A549 (cell line): Measurements from ENCODE around the gene CD163. TPM values are rescaled to one million over a fixed set of nuclear protein-coding genes. Genes with fewer than 3 reads are reported as not detected.

ENCODE experiments used
- ATAC-seq, 2 experiments: fragments of 200-7000 bp in 1 of 2; fragments of >200 bp in 1 of 2; cut with Nextera tagmentation in 1 of 2; cut with Tn5 transposase in 1 of 2; 3 replicates each; pipeline versions ENCODE4 v1.8.0 to v1.9.1; 2018 to 2020; ENCODE audit warnings: mild to moderate bottlenecking in 1 of 2, moderate library complexity in 1 of 2
- CTCF ChIA-PET: fragments of 300-600 bp; sonication (Branson Sonifier 250); formaldehyde crosslinking; extraction: SDS; loops from one replicate; lab custom pipeline; 2021; ENCODE audit warnings: antibody characterized with exemption, inconsistent platforms; lab: Yijun Ruan, JAX
- POLR2A ChIA-PET: fragments of 350-600 bp; formaldehyde crosslinking; extraction: SDS; loops from one replicate; lab custom pipeline; 2021; ENCODE audit warnings: antibody characterized with exemption, inconsistent platforms; lab: Yijun Ruan, JAX
- DNase-seq, 2 experiments: peaks; one replicate each; pipeline versions ENCODE4 v3.0.0 to v3.0.0-alpha.2; 2011 to 2016; ENCODE audit warnings: low read depth in 1 of 2, low spot score in 1 of 2
- FAIRE-seq: peaks from 2 replicates; lab custom pipeline; 2011; peaks lifted over from hg19 to GRCh38; lab: Jason Lieb, UNC
- H3K27ac ChIP-seq, 2 experiments: fragments of >200 bp; sonication (Bioruptor Twin); formaldehyde crosslinking; 3 replicates each; pipeline ENCODE4 v1.5.1; 2016 to 2017
- H3K4me1 ChIP-seq: fragments of >200 bp; sonication (Bioruptor Twin); formaldehyde crosslinking; 3 replicates; pipeline ENCODE4 v1.6.1; 2016
- H3K4me2 ChIP-seq: fragments of >200 bp; sonication (Bioruptor Twin); formaldehyde crosslinking; 3 replicates; pipeline ENCODE4 v1.6.1; 2016
- H3K4me3 ChIP-seq: fragments of >200 bp; sonication (Bioruptor Twin); formaldehyde crosslinking; 3 replicates; pipeline ENCODE4 v1.5.1; 2016
- H3K9me3 ChIP-seq: fragments of >200 bp; sonication (Bioruptor Twin); formaldehyde crosslinking; 3 replicates; pipeline ENCODE4 v1.6.1; 2016
- ATOH8 ChIP-seq: fragments of 250-450 bp; sonication (Bioruptor Pico); IDR thresholded peaks from 2 replicates; pipeline ENCODE4 v1.5.0; 2020; ENCODE audit warnings: low read depth, mild to moderate bottlenecking, moderate library complexity
- BCL3 ChIP-seq: fragments of >200 bp; sonication (Bioruptor Twin); formaldehyde crosslinking; IDR thresholded peaks from 3 replicates; pipeline ENCODE4 v1.6.1; 2016
- CBX2 ChIP-seq: fragments of 200-600 bp; sonication (generic); IDR thresholded peaks from 2 replicates; pipeline ENCODE4 v1.6.1; 2016; ENCODE audit warnings: low read depth, mild to moderate bottlenecking, borderline replicate concordance
- CBX8 ChIP-seq: fragments of 200-600 bp; sonication (generic); IDR thresholded peaks from 2 replicates; pipeline ENCODE4 v1.6.1; 2016
- E2F6 ChIP-seq: IDR thresholded peaks from 2 replicates; pipeline ENCODE4 v1.6.1; 2012; ENCODE audit warnings: low read depth, borderline replicate concordance
- EHMT2 ChIP-seq: fragments of 200-600 bp; sonication (generic); IDR thresholded peaks from 2 replicates; pipeline ENCODE4 v1.6.1; 2016; ENCODE audit warnings: antibody characterized with exemption, low read depth, mild to moderate bottlenecking, moderate library complexity
- FOSB ChIP-seq: fragments of 250-450 bp; sonication (Bioruptor Pico); IDR thresholded peaks from 2 replicates; pipeline ENCODE4 v1.5.0; 2020; ENCODE audit warnings: mild to moderate bottlenecking, moderate library complexity
- FOXS1 ChIP-seq: fragments of 250-450 bp; sonication (Bioruptor Pico); IDR thresholded peaks from 2 replicates; pipeline ENCODE4 v1.5.0; 2020; ENCODE audit warnings: mild to moderate bottlenecking, moderate library complexity
- HEYL ChIP-seq: fragments of 250-450 bp; sonication (Bioruptor Pico); IDR thresholded peaks from 2 replicates; pipeline ENCODE4 v1.8.0; 2021; ENCODE audit warnings: mild to moderate bottlenecking, moderate library complexity
- HMGXB4 ChIP-seq: fragments of 250-450 bp; sonication (Bioruptor Pico); IDR thresholded peaks from 2 replicates; pipeline ENCODE4 v1.5.0; 2021; ENCODE audit warnings: mild to moderate bottlenecking, moderate library complexity, borderline replicate concordance
- HOXA7 ChIP-seq: fragments of 250-450 bp; sonication (Bioruptor Pico); IDR thresholded peaks from 2 replicates; pipeline ENCODE4 v1.5.0; 2020; ENCODE audit warnings: mild to moderate bottlenecking, moderate library complexity
- HOXB5 ChIP-seq: fragments of 250-450 bp; sonication (Bioruptor Pico); IDR thresholded peaks from 2 replicates; pipeline ENCODE4 v1.5.0; 2020; ENCODE audit warnings: mild to moderate bottlenecking, moderate library complexity
- JUN ChIP-seq, 2 experiments: fragments of >200 bp; sonication (Bioruptor Twin); formaldehyde crosslinking; IDR thresholded peaks; 2 replicates in 1 of 2; 3 replicates in 1 of 2; pipeline ENCODE4 v1.6.1; 2016 to 2017
- JUNB ChIP-seq: fragments of >200 bp; sonication (Bioruptor Twin); formaldehyde crosslinking; IDR thresholded peaks from 2 replicates; pipeline ENCODE4 v1.6.1; 2016
- KDM1A ChIP-seq: fragments of 200-600 bp; sonication (generic); IDR thresholded peaks from 2 replicates; pipeline ENCODE4 v1.6.1; 2016; ENCODE audit warnings: low read depth, mild to moderate bottlenecking
- PHF8 ChIP-seq: fragments of 200-600 bp; sonication (generic); IDR thresholded peaks from 2 replicates; pipeline ENCODE4 v1.6.1; 2016; ENCODE audit warnings: low read depth, mild to moderate bottlenecking, antibody characterized with exemption, moderate library complexity, borderline replicate concordance
- POLR2AphosphoS2 ChIP-seq: conservative IDR thresholded peaks from 2 replicates; pipeline ENCODE4 v1.6.1; 2012; ENCODE audit warnings: low read length, improper control_type of control experiment, inconsistent platforms
- RARB ChIP-seq: fragments of 250-450 bp; sonication (Bioruptor Pico); IDR thresholded peaks from 2 replicates; pipeline ENCODE4 v1.8.0; 2021; ENCODE audit warnings: mild to moderate bottlenecking, moderate library complexity
- RCOR1 ChIP-seq: fragments of 150-350 bp; IDR thresholded peaks from 2 replicates; pipeline ENCODE4 v1.6.1; 2014; ENCODE audit warnings: antibody characterized with exemption, low read length, low read depth
- REST ChIP-seq: fragments of 200-600 bp; sonication (generic); IDR thresholded peaks from 2 replicates; pipeline ENCODE4 v1.6.1; 2016; ENCODE audit warnings: antibody characterized with exemption, mild to moderate bottlenecking, moderate library complexity
- RFX5 ChIP-seq: fragments of 450-650 bp; IDR thresholded peaks from 2 replicates; pipeline ENCODE4 v1.7.1; 2014; ENCODE audit warnings: antibody characterized with exemption, mild to moderate bottlenecking, moderate library complexity
- TP53 ChIP-seq: fragments of 250-450 bp; sonication (Bioruptor Pico); IDR thresholded peaks from 2 replicates; pipeline ENCODE4 v1.5.0; 2021; ENCODE audit warnings: mild to moderate bottlenecking, moderate library complexity
- USF2 ChIP-seq: fragments of 450-650 bp; IDR thresholded peaks from 2 replicates; pipeline ENCODE4 v1.6.1; 2014; ENCODE audit warnings: antibody characterized with exemption
- ZSCAN20 ChIP-seq: fragments of 250-450 bp; sonication (Bioruptor Pico); IDR thresholded peaks from 2 replicates; pipeline ENCODE4 v1.8.0; 2022; ENCODE audit warnings: mild to moderate bottlenecking, moderate library complexity
- WGBS: methylation state at CpG from one replicate; pipeline ENCODE4 v1.1.6; 2017; ENCODE audit errors: missing lambda C conversion rate; 5-methylcytosine and 5-hydroxymethylcytosine counted together
- polyA plus RNA-seq, 4 experiments: library from polyadenylated mRNA; depleted of rRNA in 3 of 4; stranded (reverse); fragments of >200 nt; fragmentation: RNase III in 1 of 4; extraction: RNeasy Plus Mini Kit Qiagen cat#74134 plus additional on column Dnase treatment in 1 of 4; gene quantifications; 2 replicates in 3 of 4; 3 replicates in 1 of 4; pipeline ENCODE4 v1.2.3, GENCODE V29; 2011 to 2017

Gene CD163
- polyA plus RNA-seq, 2 of the 4 experiments (the other 2 are of a cell fraction), result not detected

- no peak overlapping the region for H3K4me2 ChIP-seq
- FAIRE-seq (no peak), DNase-seq (no peak), ATAC-seq (no peak)
- H3K27ac ChIP-seq, result no peak overlapping the region
- TF ChIP-seq KDM1A (no peak), FOXS1 (CRISPR knock-in tag) (no peak), TP53 (CRISPR knock-in tag) (no peak), E2F6 (no peak)
- H3K4me1 ChIP-seq, result no peaks in the 10 kb centered on the region
- no peak overlapping the region for H3K4me3 ChIP-seq
- H3K9me3 ChIP-seq, result no peaks in the 10 kb centered on the region
- POLR2A ChIA-PET, result no interaction called here
- CTCF ChIA-PET, result interaction anchor here (1.6 kb wide), 1 partner anchor 9 kb away, joined by 4 read pairs; no protein-coding TSS in a partner anchor
- 49% methylated on average over 4 of the region's 4 CpGs for WGBS
Measured at GRCh38 chr12:7498809-7499208, 4.8 kb downstream of the CD163 start.

GRCh38 chr12:7497661-7498060 is 5.9 kb downstream of the CD163 start:
- 26% methylated on average over 3 of the region's 3 CpGs for WGBS
- TF ChIP-seq FOSB (no peak), ZSCAN20 (CRISPR knock-in tag) (no peak), POLR2AphosphoS2 (no peak), USF2 (no peak), EHMT2 (no peak), HMGXB4 (CRISPR knock-in tag) (no peak), RARB (CRISPR knock-in tag) (no peak), HOXA7 (CRISPR knock-in tag) (no peak), HEYL (CRISPR knock-in tag) (no peak), RFX5 (no peak), BCL3 (no peak), HOXB5 (CRISPR knock-in tag) (no peak)
- Histone ChIP-seq H3K4me1 (no peaks in the 10 kb centered on the region), H3K4me3 (no peak overlapping the region), H3K27ac (no peak overlapping the region), H3K9me3 (no peaks in the 10 kb centered on the region), H3K4me2 (no peak overlapping the region)
- ATAC-seq (no peak), FAIRE-seq (no peak), DNase-seq (no peak)
- ChIA-PET POLR2A (no interaction called here), CTCF (no interaction called here)

- POLR2A ChIA-PET, result no interaction called here
- CTCF ChIA-PET, result interaction anchor here (0.7 kb wide), 1 partner anchor 427 kb away, joined by 3 read pairs; no protein-coding TSS in a partner anchor
- ATAC-seq (no peak), FAIRE-seq (no peak), DNase-seq (no peak)
- Histone ChIP-seq H3K4me1 (no peaks in the 10 kb centered on the region), H3K4me2 (no peak overlapping the region), H3K27ac (no peak overlapping the region), H3K4me3 (no peak overlapping the region), H3K9me3 (no peaks in the 10 kb centered on the region)
- WGBS, result 14% methylated on average over 4 of the region's 4 CpGs
- TF ChIP-seq PHF8, result no peak
- no peak for TF ChIP-seq CBX2
- TF ChIP-seq REST, result no peak
- no peak for TF ChIP-seq ATOH8 (CRISPR knock-in tag)
- no peak for TF ChIP-seq CBX8
- TF ChIP-seq JUN (IDR thresholded peaks at IDR 0.05), result no peak
- no peak for TF ChIP-seq BCL3
- no peak for TF ChIP-seq JUNB
- TF ChIP-seq RCOR1, result no peak
- no peak for TF ChIP-seq EHMT2
- TF ChIP-seq POLR2AphosphoS2, result no peak
Measured at GRCh38 chr12:7496451-7496850, 7.1 kb downstream of the CD163 start.
